ENCODE results near the gene C2CD2. TPM values are rescaled to one million over a fixed set of nuclear protein-coding genes. Genes with fewer than 3 reads are reported as not detected.

The C2CD2 gene
- total RNA-seq, 2 donors from 2014 or later, result 10.4 to 25.4 TPM

- no peaks in the 10 kb centered on the region for H3K27me3 ChIP-seq
- intact Hi-C loops (cut with DNase I), result no loop called here
- WGBS, 2 donors, result 83 to 86% methylated on average over 20 to 23 of the region's 23 CpGs
- ATAC-seq (no peak), DNase-seq (no peak)
- peaks cover 20% of the 10 kb centered on the region for H3K4me1 ChIP-seq
- no peaks in the 10 kb centered on the region for H3K9me3 ChIP-seq
- H3K36me3 ChIP-seq (replicated peaks in 1 of 2; ENCODE audit: insufficient read depth in 1 of 2, low read depth in 2 of 2), result peaks cover 2 to 5% of the 10 kb centered on the region in 2 donors
- no peak for TF ChIP-seq POLR2A (IDR thresholded peaks at IDR 0.05)
- TF ChIP-seq CTCF (IDR thresholded peaks at IDR 0.05), result no peak
- H3K4me3 ChIP-seq, result no peak overlapping the region
- no peak overlapping the region for H3K27ac ChIP-seq
These were observed 50.1 kb downstream of the C2CD2 start for GRCh38 chr21:41903559-41904351.

GRCh38 chr21:41902946-41903345 is 50.9 kb downstream of the C2CD2 start:
- H3K9me3 ChIP-seq, result no peaks in the 10 kb centered on the region
- no peak for DNase-seq
- WGBS, 2 donors, result 85 to 97% methylated on average over 7 to 8 of the region's 8 CpGs
- peak overlapping the region in 2 of 4 donors; percentile 82 to 87 for H3K27ac ChIP-seq
- TF ChIP-seq POLR2A (IDR thresholded peaks at IDR 0.05) (no peak), CTCF (IDR thresholded peaks at IDR 0.05) (no peak)
- intact Hi-C loops (cut with DNase I), result no loop called here
- no peak overlapping the region for H3K4me3 ChIP-seq
- no peaks in the 10 kb centered on the region for H3K27me3 ChIP-seq
- H3K36me3 ChIP-seq (replicated peaks in 1 of 2; ENCODE audit: insufficient read depth in 1 of 2, low read depth in 2 of 2), result peaks cover 2 to 5% of the 10 kb centered on the region in 2 donors
- no peak for ATAC-seq
- H3K4me1 ChIP-seq, result peaks cover 20% of the 10 kb centered on the region

GRCh38 chr21:41901782-41902181 is 52.0 kb downstream of the C2CD2 start:
- H3K36me3 ChIP-seq (replicated peaks in 1 of 2; ENCODE audit: insufficient read depth in 1 of 2, low read depth in 2 of 2), result no peaks in the 10 kb centered on the region
- WGBS, 2 donors, result 86 to 96% methylated on average over 3 of the region's 3 CpGs
- peak overlapping the region; percentile 74 to 87 (median 84) for H3K27ac ChIP-seq
- no peak overlapping the region for H3K4me3 ChIP-seq
- DNase-seq (no peak), ATAC-seq (no peak)
- no peaks in the 10 kb centered on the region for H3K27me3 ChIP-seq
- no peaks in the 10 kb centered on the region for H3K9me3 ChIP-seq
- intact Hi-C loops (cut with DNase I), result no loop called here
- peaks cover 20% of the 10 kb centered on the region for H3K4me1 ChIP-seq
- TF ChIP-seq POLR2A (IDR thresholded peaks at IDR 0.05) (no peak), CTCF (IDR thresholded peaks at IDR 0.05) (no peak)

- intact Hi-C loops (cut with DNase I), result no loop called here
- Histone ChIP-seq H3K4me1 (peaks cover 20% of the 10 kb centered on the region), H3K4me3 (no peak overlapping the region), H3K27ac (peak overlapping the region; percentile 74 to 87 (median 84)), H3K9me3 (no peaks in the 10 kb centered on the region), H3K27me3 (no peaks in the 10 kb centered on the region), H3K36me3 (replicated peaks in 1 of 2; ENCODE audit: insufficient read depth in 1 of 2, low read depth in 2 of 2) (no peaks in the 10 kb centered on the region)
- DNase-seq (peak; percentile 76 to 89 (median 80)), ATAC-seq (peak; percentile 98)
- 27 to 35% methylated on average over 12 of the region's 12 CpGs for whole genome bisulfite sequencing, 2 donors
- no peak for TF ChIP-seq CTCF (IDR thresholded peaks at IDR 0.05)
- peak in 2 of 3 donors; percentile 57 to 62 for TF ChIP-seq POLR2A (IDR thresholded peaks at IDR 0.05)
These were observed 52.7 kb downstream of the C2CD2 start for GRCh38 chr21:41901099-41901498.

- H3K36me3 ChIP-seq (replicated peaks in 1 of 2; ENCODE audit: insufficient read depth in 1 of 2, low read depth in 2 of 2), result no peaks in the 10 kb centered on the region
These were observed 53.4 kb downstream of the C2CD2 start for GRCh38 chr21:41900401-41900800.

More at GRCh38 chr21:41900401-41900800, 53.4 kb downstream of the C2CD2 start:
- no peak for ATAC-seq
- Histone ChIP-seq H3K4me3 (no peak overlapping the region), H3K4me1 (peaks cover 20% of the 10 kb centered on the region), H3K27me3 (no peaks in the 10 kb centered on the region), H3K9me3 (no peaks in the 10 kb centered on the region), H3K27ac (peak overlapping the region; percentile 39 to 87 (median 84))
- peak; percentile 35 to 49 (median 42) for DNase-seq
- 77 to 80% methylated on average over 6 of the region's 6 CpGs for whole genome bisulfite sequencing, 2 donors
- TF ChIP-seq CTCF (IDR thresholded peaks at IDR 0.05), result no peak
- TF ChIP-seq POLR2A (IDR thresholded peaks at IDR 0.05), result no peak
- intact Hi-C loops (cut with DNase I), result no loop called here

Measured in body of pancreas (tissue), 4 donors.